ENCODE measurements around the gene GCNT1. TPM values are rescaled to one million over a fixed set of nuclear protein-coding genes. Genes with fewer than 3 reads are reported as not detected.

GCNT1 gene
- total RNA-seq, 1 donor from 2014 or later, result 33.7 TPM

DNA sequence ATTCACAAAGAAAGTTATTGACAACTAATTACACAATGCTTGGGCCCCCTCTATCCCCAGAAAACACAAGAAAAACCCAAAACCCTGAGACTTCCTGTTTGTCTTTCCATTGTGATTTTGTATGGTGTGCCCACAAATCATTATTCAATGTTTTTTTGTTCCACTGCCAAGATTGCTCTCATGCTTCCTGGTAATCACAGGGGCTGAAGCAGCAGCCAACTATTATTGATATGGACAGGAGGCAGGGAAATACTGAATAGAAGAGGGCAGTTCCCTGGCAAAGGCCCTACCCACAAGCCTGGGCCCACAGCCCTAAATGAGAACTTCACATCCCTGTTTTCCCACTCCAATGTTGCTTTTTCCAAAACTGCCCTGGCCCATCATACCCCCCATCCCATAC, 43.3 kb upstream of the GCNT1 start:
- TF ChIP-seq CTCF (IDR thresholded peaks at IDR 0.05; ENCODE audit: unreplicated experiment), result no peak

DNA sequence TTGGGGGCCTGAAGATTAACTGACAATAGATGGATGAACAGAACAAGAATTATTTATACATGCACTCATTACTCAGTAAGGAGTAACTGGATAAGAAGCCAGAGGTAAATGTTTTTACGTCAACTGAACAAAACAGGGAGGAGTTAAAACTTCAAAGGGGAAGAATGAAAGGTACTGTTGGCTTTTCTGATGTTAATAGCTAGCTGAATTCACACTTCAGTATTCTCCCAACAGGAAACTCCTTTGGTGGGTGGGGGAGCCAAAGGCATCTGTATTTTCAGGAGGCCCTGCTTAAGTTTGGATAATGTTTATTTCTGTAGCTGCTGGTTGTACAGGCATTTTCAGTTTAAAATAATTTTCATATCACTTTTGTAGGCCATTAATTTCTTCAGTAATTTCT, 41.6 kb upstream of the GCNT1 start:
- Mint-ChIP-seq H3K27ac (ENCODE audit: unreplicated experiment) (no peak overlapping the region), H3K27me3 (ENCODE audit: unreplicated experiment) (no peaks in the 10 kb centered on the region)
- no peak for DNase-seq (ENCODE audit: low spot score)

More for the DNA sequence above, 43.3 kb upstream of the GCNT1 start:
- Mint-ChIP-seq H3K27me3 (ENCODE audit: unreplicated experiment) (no peaks in the 10 kb centered on the region), H3K4me1 (ENCODE audit: unreplicated experiment) (peaks cover 21% of the 10 kb centered on the region), H3K4me3 (ENCODE audit: unreplicated experiment) (no peak overlapping the region), H3K9me3 (ENCODE audit: unreplicated experiment) (no peaks in the 10 kb centered on the region), H3K36me3 (ENCODE audit: low read depth, unreplicated experiment) (no peaks in the 10 kb centered on the region), H3K27ac (ENCODE audit: unreplicated experiment) (no peak overlapping the region)
- DNase-seq (ENCODE audit: low spot score), result no peak

DNA sequence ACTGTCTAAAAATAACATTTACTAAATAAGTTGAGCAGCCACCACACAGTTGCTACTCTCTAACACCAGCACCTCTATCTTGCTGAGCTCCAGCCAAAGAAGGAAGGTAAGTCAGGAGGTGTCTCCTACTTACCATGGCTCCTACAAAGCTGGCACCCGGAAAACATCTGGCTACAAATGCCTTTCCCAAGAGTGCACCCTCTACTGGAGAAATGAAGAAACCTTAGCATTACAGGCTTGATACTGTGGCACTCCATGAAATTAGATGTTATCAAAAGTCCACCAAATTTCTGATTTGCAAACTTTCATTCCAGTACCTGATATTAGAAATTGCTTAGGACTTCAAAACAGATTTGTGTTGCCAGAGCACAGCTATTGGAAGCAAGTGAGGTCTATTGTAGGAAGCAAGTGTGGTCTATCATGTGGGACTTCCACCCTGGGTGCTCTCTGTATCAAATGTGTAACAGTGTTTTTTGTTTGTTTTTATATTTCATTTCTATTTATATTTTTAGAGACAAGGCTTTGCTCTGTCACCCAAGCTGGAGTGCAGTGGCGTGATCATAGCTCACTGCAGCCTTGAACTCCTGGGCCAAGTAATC, 39.1 kb upstream of the GCNT1 start:
- no peaks in the 10 kb centered on the region for H3K27me3 Mint-ChIP-seq (ENCODE audit: unreplicated experiment)
- peaks cover 19% of the 10 kb centered on the region for H3K4me1 Mint-ChIP-seq (ENCODE audit: unreplicated experiment)
- no peak overlapping the region for H3K4me3 Mint-ChIP-seq (ENCODE audit: unreplicated experiment)
- peak; percentile 41 for TF ChIP-seq CTCF (IDR thresholded peaks at IDR 0.05; ENCODE audit: unreplicated experiment)
- no peaks in the 10 kb centered on the region for H3K36me3 Mint-ChIP-seq (ENCODE audit: low read depth, unreplicated experiment)
- DNase-seq (ENCODE audit: low spot score), result no peak
- H3K27ac Mint-ChIP-seq (ENCODE audit: unreplicated experiment), result no peak overlapping the region
- H3K9me3 Mint-ChIP-seq (ENCODE audit: unreplicated experiment), result no peaks in the 10 kb centered on the region

More for the DNA sequence above, 41.6 kb upstream of the GCNT1 start:
- H3K4me3 Mint-ChIP-seq (ENCODE audit: unreplicated experiment), result no peak overlapping the region
- no peaks in the 10 kb centered on the region for H3K36me3 Mint-ChIP-seq (ENCODE audit: low read depth, unreplicated experiment)
- no peaks in the 10 kb centered on the region for H3K9me3 Mint-ChIP-seq (ENCODE audit: unreplicated experiment)
- TF ChIP-seq CTCF (IDR thresholded peaks at IDR 0.05; ENCODE audit: unreplicated experiment), result no peak
- peaks cover 21% of the 10 kb centered on the region for H3K4me1 Mint-ChIP-seq (ENCODE audit: unreplicated experiment)

GRCh38 chr9:76423216-76424177, 35.5 kb upstream of the GCNT1 start:
- Mint-ChIP-seq H3K27me3 (ENCODE audit: unreplicated experiment) (no peaks in the 10 kb centered on the region), H3K36me3 (ENCODE audit: low read depth, unreplicated experiment) (no peaks in the 10 kb centered on the region), H3K27ac (ENCODE audit: unreplicated experiment) (no peak overlapping the region), H3K9me3 (ENCODE audit: unreplicated experiment) (no peaks in the 10 kb centered on the region), H3K4me1 (ENCODE audit: unreplicated experiment) (no peaks in the 10 kb centered on the region), H3K4me3 (ENCODE audit: unreplicated experiment) (no peak overlapping the region)
- no peak for DNase-seq (ENCODE audit: low spot score)
- no peak for TF ChIP-seq CTCF (IDR thresholded peaks at IDR 0.05; ENCODE audit: unreplicated experiment)

DNA sequence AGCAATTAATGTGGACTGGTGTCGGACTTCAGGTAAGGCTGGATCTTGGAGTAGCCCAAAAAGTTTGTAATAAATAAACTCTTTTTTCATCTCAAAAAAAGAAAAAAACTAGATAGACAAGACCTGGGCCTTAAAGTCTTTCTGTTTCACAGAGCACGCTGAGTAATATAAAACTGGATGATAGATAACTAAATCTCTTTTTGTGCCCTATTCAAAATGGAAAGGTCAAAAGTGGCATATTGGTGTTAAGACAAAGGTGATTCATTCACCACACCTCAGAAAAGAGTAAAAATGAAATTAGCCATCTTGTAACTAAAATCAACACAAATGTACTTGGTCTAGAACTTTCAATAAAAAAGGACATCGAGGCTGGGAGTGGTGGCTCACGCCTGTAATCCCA, 34.5 kb upstream of the GCNT1 start:
- H3K4me3 Mint-ChIP-seq (ENCODE audit: unreplicated experiment), result no peak overlapping the region
- H3K36me3 Mint-ChIP-seq (ENCODE audit: low read depth, unreplicated experiment), result no peaks in the 10 kb centered on the region
- no peaks in the 10 kb centered on the region for H3K4me1 Mint-ChIP-seq (ENCODE audit: unreplicated experiment)
- TF ChIP-seq CTCF (IDR thresholded peaks at IDR 0.05; ENCODE audit: unreplicated experiment), result no peak
- H3K27ac Mint-ChIP-seq (ENCODE audit: unreplicated experiment), result no peak overlapping the region
- H3K9me3 Mint-ChIP-seq (ENCODE audit: unreplicated experiment), result no peaks in the 10 kb centered on the region
- H3K27me3 Mint-ChIP-seq (ENCODE audit: unreplicated experiment), result no peaks in the 10 kb centered on the region
- no peak for DNase-seq (ENCODE audit: low spot score)
